HCT116 (cell line): ENCODE results near the gene PSMD11. TPM values are rescaled to one million over a fixed set of nuclear protein-coding genes. Genes with fewer than 3 reads are reported as not detected.

Experiments
- ATAC-seq: fragments of 200-7000 bp; cut with Tn5 transposase; 2 replicates; pipeline ENCODE4 v1.9.1; 2020; ENCODE audit warnings: mild to moderate bottlenecking, moderate library complexity
- BruUV-seq: library from RNA; stranded (reverse); fragments of 400-500 nt; replicated peaks from 2 replicates; lab custom pipeline; 2021; lab: Mats Ljungman, UMichigan
- CTCF ChIA-PET: fragments of 300-600 bp; sonication (Branson Sonifier 250); formaldehyde crosslinking; loops from one replicate; lab custom pipeline; 2021; ENCODE audit warnings: antibody characterized with exemption; lab: Charles Lee
- POLR2A ChIA-PET: fragments of 300-600, 350-600 bp; sonication (Branson Sonifier 250); formaldehyde crosslinking; loops from one replicate; lab custom pipeline; 2021; ENCODE audit warnings: antibody characterized with exemption; lab: Charles Lee
- RAD21 ChIA-PET, 2 experiments: fragments of 300-600 bp; sonication (Branson Sonifier 250); formaldehyde crosslinking; loops; one replicate each; lab custom pipeline; 2023; ENCODE audit warnings: low total read pairs in 2 of 2; ENCODE audit not compliant: uncharacterized antibody in 2 of 2, unreplicated experiment in 2 of 2, low non-redundant PET in 1 of 2; lab: Charles Lee
- DNase-seq: peaks from one replicate; pipeline ENCODE4 v3.0.0-alpha.2; 2010; ENCODE audit warnings: low read depth, low spot score
- H2AFZ ChIP-seq: fragments of 200-600 bp; shearing (Covaris generic), sonication (generic); 2 replicates; pipeline ENCODE4 v1.6.1; 2017; ENCODE audit warnings: low read depth, mixed run types, mixed read lengths, antibody characterized with exemption, low read length; ENCODE audit not compliant: poor library complexity, severe bottlenecking
- H3K27ac ChIP-seq: 2 replicates; pipeline ENCODE4 v1.5.1; 2012; ENCODE audit warnings: low read depth, low read length
- H3K27me3 ChIP-seq: fragments of 200-600 bp; sonication (generic); 2 replicates; pipeline ENCODE4 v1.6.1; 2016; ENCODE audit warnings: mixed run types, low read length, mixed read lengths; ENCODE audit not compliant: insufficient read depth
- H3K36me3 ChIP-seq, 2 experiments: fragments of 200-500 bp in 1 of 2; fragments of 200-600 bp in 1 of 2; sonication (Bioruptor generic) in 1 of 2; sonication (generic) in 1 of 2; 2 replicates each; pipeline versions ENCODE4 v1.5.1 to v1.6.1; 2014 to 2016; ENCODE audit warnings: low read length in 2 of 2, inconsistent platforms in 1 of 2, mixed read lengths in 1 of 2, mixed run types in 1 of 2; ENCODE audit not compliant: insufficient read depth in 2 of 2, control insufficient read depth in 1 of 2
- H3K4me1 ChIP-seq, 2 experiments: fragments of 200-600 bp in 1 of 2; sonication (generic) in 1 of 2; 2 replicates each; pipeline versions ENCODE4 v1.5.1 to v1.6.1; 2012 to 2017; ENCODE audit warnings: low read length in 2 of 2, inconsistent platforms in 1 of 2, mild to moderate bottlenecking in 1 of 2, mixed read lengths in 1 of 2, mixed run types in 1 of 2, moderate library complexity in 1 of 2; ENCODE audit not compliant: insufficient read depth in 2 of 2, control insufficient read depth in 1 of 2
- H3K4me2 ChIP-seq: fragments of 200-600 bp; sonication (generic); 2 replicates; pipeline ENCODE4 v1.6.1; 2017; ENCODE audit warnings: mixed run types, low read length, mixed read lengths
- H3K4me3 ChIP-seq, 2 experiments: fragments of 200-600 bp in 1 of 2; sonication (generic) in 1 of 2; replicated peaks in 1 of 2; 2 replicates each; pipeline ENCODE4 v1.5.1; 2011 to 2016; ENCODE audit warnings: low read length in 2 of 2, control low read depth in 1 of 2, low read depth in 1 of 2, mild to moderate bottlenecking in 1 of 2, mixed read lengths in 1 of 2, mixed run types in 1 of 2
- H3K79me2 ChIP-seq: fragments of 200-600 bp; sonication (generic); 2 replicates; pipeline ENCODE4 v1.6.1; 2017; ENCODE audit warnings: mild to moderate bottlenecking, mixed run types, low read length, moderate library complexity, mixed read lengths; ENCODE audit not compliant: insufficient read depth
- H3K9ac ChIP-seq: fragments of 200-600 bp; sonication (generic); 2 replicates; pipeline ENCODE4 v1.6.1; 2016; ENCODE audit warnings: low read length, mixed read lengths
- H3K9me2 ChIP-seq: fragments of 200-600 bp; sonication (generic), shearing (Covaris generic); 2 replicates; pipeline ENCODE4 v1.6.1; 2017; ENCODE audit warnings: mixed run types, mild to moderate bottlenecking, moderate library complexity; ENCODE audit not compliant: insufficient read depth
- H3K9me3 ChIP-seq, 2 experiments: fragments of 200-500 bp in 1 of 2; fragments of 200-600 bp in 1 of 2; sonication (Bioruptor generic) in 1 of 2; sonication (generic) in 1 of 2; 2 replicates each; pipeline ENCODE4 v1.6.1; 2014 to 2017; ENCODE audit warnings: low read length in 2 of 2, mixed read lengths in 2 of 2, inconsistent platforms in 1 of 2, low read depth in 1 of 2, mild to moderate bottlenecking in 1 of 2, mixed run types in 1 of 2, moderate library complexity in 1 of 2; ENCODE audit not compliant: control insufficient read depth in 1 of 2, insufficient read depth in 1 of 2
- H4K20me1 ChIP-seq: fragments of 200-600 bp; sonication (generic), shearing (Covaris generic); 2 replicates; pipeline ENCODE4 v1.6.1; 2017; ENCODE audit warnings: mixed run types, mild to moderate bottlenecking, moderate library complexity; ENCODE audit not compliant: insufficient read depth
- CBX3 ChIP-seq: IDR thresholded peaks from 2 replicates; pipeline ENCODE4 v1.6.1; 2012; ENCODE audit warnings: low read depth
- CEBPB ChIP-seq: IDR thresholded peaks from 2 replicates; pipeline ENCODE4 v1.6.1; 2012; ENCODE audit warnings: low read depth
- EGR1 ChIP-seq: IDR thresholded peaks from 2 replicates; pipeline ENCODE4 v1.6.1; 2012; ENCODE audit warnings: low read depth
- ELF1 ChIP-seq: IDR thresholded peaks from 2 replicates; pipeline ENCODE4 v1.6.1; 2012; ENCODE audit warnings: low read depth, borderline replicate concordance
- EZH2 ChIP-seq: fragments of 200-600 bp; sonication (generic); IDR thresholded peaks from 2 replicates; pipeline ENCODE4 v1.6.1; 2017; ENCODE audit warnings: antibody characterized with exemption, mixed run types
- EZH2phosphoT487 ChIP-seq: fragments of 200-600 bp; IDR thresholded peaks from 2 replicates; pipeline ENCODE4 v1.6.1; 2018; ENCODE audit warnings: antibody characterized with exemption, borderline replicate concordance
- JUND ChIP-seq: IDR thresholded peaks from 2 replicates; pipeline ENCODE4 v1.6.1; 2012
- MAX ChIP-seq: IDR thresholded peaks from 2 replicates; pipeline ENCODE4 v1.6.1; 2012
- POLR2AphosphoS5 ChIP-seq: IDR thresholded peaks from 2 replicates; pipeline ENCODE4 v1.6.1; 2011; ENCODE audit warnings: mild to moderate bottlenecking, low read depth, low read length, moderate library complexity
- SIN3A ChIP-seq: IDR thresholded peaks from 2 replicates; pipeline ENCODE4 v1.6.1; 2012; ENCODE audit warnings: low read depth
- SP1 ChIP-seq: IDR thresholded peaks from 2 replicates; pipeline ENCODE4 v1.6.1; 2012; ENCODE audit warnings: low read depth
- SRF ChIP-seq: IDR thresholded peaks from 2 replicates; pipeline ENCODE4 v1.6.1; 2012; ENCODE audit warnings: low read depth
- TCF7L2 ChIP-seq: IDR thresholded peaks from 2 replicates; pipeline ENCODE4 v1.7.0; 2011; ENCODE audit warnings: borderline replicate concordance, inconsistent platforms; ENCODE audit not compliant: insufficient read depth, insufficient read length; ENCODE audit errors: extremely low read depth
- YY1 ChIP-seq: IDR thresholded peaks from 2 replicates; pipeline ENCODE4 v1.6.1; 2011; ENCODE audit warnings: low read length, low read depth, moderate library complexity, mild to moderate bottlenecking; ENCODE audit not compliant: insufficient replicate concordance; ENCODE audit errors: extremely low read depth
- ZBTB33 ChIP-seq: IDR thresholded peaks from 2 replicates; pipeline ENCODE4 v1.6.1; 2011; ENCODE audit warnings: mild to moderate bottlenecking, low read length, moderate library complexity; ENCODE audit not compliant: insufficient replicate concordance; ENCODE audit errors: extremely low read depth
- ZFX ChIP-seq: fragments of 450-650 bp; IDR thresholded peaks from 2 replicates; pipeline ENCODE4 v1.6.1; 2017
- ZNF274 ChIP-seq: fragments of 200-500 bp; sonication (Bioruptor generic); IDR thresholded peaks from 2 replicates; pipeline ENCODE4 v1.6.1; 2014; ENCODE audit warnings: mild to moderate bottlenecking, low read depth, low read length, inconsistent platforms
- intact Hi-C: fragments of 100-400 bp; cut with micrococcal nuclease; formaldehyde crosslinking; loops from 2 replicates; pipeline ENCODE4 v1.10.0; 2022
- total RNA-seq: library from RNA; stranded (reverse); gene quantifications from one replicate; pipeline ENCODE4 v1.2.1, GENCODE V29; 2021; ENCODE audit not compliant: unreplicated experiment
- TF ChIP-seq, protein P1 (sequence below): IDR thresholded peaks from 2 replicates; pipeline ENCODE4 v1.6.1; 2012
- TF ChIP-seq, protein P2 (sequence below): IDR thresholded peaks from 2 replicates; pipeline ENCODE4 v1.6.1; 2012; ENCODE audit warnings: low read depth

The PSMD11 gene
- total RNA-seq, 1 experiment from 2014 or later = 143 TPM

- Histone ChIP-seq H3K9ac (no peak overlapping the region), H3K9me3 (no peaks in the 10 kb centered on the region), H2AFZ (no peak overlapping the region), H3K4me1 (no peaks in the 10 kb centered on the region), H4K20me1 (no peaks in the 10 kb centered on the region), H3K79me2 (no peaks in the 10 kb centered on the region), H3K4me2 (no peak overlapping the region), H3K9me2 (no peaks in the 10 kb centered on the region), H3K27me3 (no peaks in the 10 kb centered on the region), H3K4me3 (no peak overlapping the region), H3K36me3 (no peaks in the 10 kb centered on the region), H3K27ac (no peak overlapping the region)
- TF ChIP-seq ZNF274 (no peak), YY1 (no peak), POLR2AphosphoS5 (no peak), EZH2phosphoT487 (no peak), EZH2 (no peak), CEBPB (no peak), SIN3A (no peak), EGR1 (no peak), JUND (no peak), CBX3 (no peak), ELF1 (no peak), SRF (no peak), MAX (no peak), TCF7L2 (no peak), ZBTB33 (no peak), SP1 (no peak), ZFX (no peak)
- TF ChIP-seq, protein P1, sequence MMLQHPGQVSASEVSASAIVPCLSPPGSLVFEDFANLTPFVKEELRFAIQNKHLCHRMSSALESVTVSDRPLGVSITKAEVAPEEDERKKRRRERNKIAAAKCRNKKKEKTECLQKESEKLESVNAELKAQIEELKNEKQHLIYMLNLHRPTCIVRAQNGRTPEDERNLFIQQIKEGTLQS = no peak
- TF ChIP-seq, protein P2, sequence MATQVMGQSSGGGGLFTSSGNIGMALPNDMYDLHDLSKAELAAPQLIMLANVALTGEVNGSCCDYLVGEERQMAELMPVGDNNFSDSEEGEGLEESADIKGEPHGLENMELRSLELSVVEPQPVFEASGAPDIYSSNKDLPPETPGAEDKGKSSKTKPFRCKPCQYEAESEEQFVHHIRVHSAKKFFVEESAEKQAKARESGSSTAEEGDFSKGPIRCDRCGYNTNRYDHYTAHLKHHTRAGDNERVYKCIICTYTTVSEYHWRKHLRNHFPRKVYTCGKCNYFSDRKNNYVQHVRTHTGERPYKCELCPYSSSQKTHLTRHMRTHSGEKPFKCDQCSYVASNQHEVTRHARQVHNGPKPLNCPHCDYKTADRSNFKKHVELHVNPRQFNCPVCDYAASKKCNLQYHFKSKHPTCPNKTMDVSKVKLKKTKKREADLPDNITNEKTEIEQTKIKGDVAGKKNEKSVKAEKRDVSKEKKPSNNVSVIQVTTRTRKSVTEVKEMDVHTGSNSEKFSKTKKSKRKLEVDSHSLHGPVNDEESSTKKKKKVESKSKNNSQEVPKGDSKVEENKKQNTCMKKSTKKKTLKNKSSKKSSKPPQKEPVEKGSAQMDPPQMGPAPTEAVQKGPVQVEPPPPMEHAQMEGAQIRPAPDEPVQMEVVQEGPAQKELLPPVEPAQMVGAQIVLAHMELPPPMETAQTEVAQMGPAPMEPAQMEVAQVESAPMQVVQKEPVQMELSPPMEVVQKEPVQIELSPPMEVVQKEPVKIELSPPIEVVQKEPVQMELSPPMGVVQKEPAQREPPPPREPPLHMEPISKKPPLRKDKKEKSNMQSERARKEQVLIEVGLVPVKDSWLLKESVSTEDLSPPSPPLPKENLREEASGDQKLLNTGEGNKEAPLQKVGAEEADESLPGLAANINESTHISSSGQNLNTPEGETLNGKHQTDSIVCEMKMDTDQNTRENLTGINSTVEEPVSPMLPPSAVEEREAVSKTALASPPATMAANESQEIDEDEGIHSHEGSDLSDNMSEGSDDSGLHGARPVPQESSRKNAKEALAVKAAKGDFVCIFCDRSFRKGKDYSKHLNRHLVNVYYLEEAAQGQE = no peak
- ChIA-PET POLR2A (no interaction called here), CTCF (no interaction called here), RAD21 (no interaction called here)
- no TSS peak for BruUV-seq
- no peak for DNase-seq
- no peak for ATAC-seq
- intact Hi-C loops = no loop called here
Observed at GRCh38 chr17:32527146-32527545, 82.8 kb downstream of the PSMD11 start.
